OCI-LY3 (cell line): ENCODE data around the gene CHN1.

Source experiments
- H2AFZ ChIP-seq: fragments of 200-600, 300-600 bp; shearing (Covaris generic); 2 replicates; pipeline ENCODE4 v1.6.0; 2014; ENCODE audit warnings: antibody characterized with exemption, low read depth, low read length
- H3K27ac ChIP-seq: fragments of 200-600, 300-600 bp; sonication (generic); 2 replicates; pipeline ENCODE4 v1.5.1; 2014; ENCODE audit warnings: mild to moderate bottlenecking, low read length, moderate library complexity, mixed read lengths
- H3K27me3 ChIP-seq: fragments of 200-600, 300-600 bp; sonication (generic); 2 replicates; pipeline ENCODE4 v1.6.1; 2014; ENCODE audit warnings: low read depth, low read length, mixed read lengths
- H3K36me3 ChIP-seq: fragments of 200-600, 300-600 bp; sonication (generic); replicated peaks from 2 replicates; pipeline ENCODE3; 2014; ENCODE audit warnings: low read depth, low read length, mixed read lengths
- H3K4me1 ChIP-seq: fragments of 300-600, 200-600 bp; sonication (generic); 2 replicates; pipeline ENCODE4 v1.6.1; 2014; ENCODE audit warnings: low read length, mixed read lengths
- H3K4me2 ChIP-seq: fragments of 200-600, 300-600 bp; sonication (generic); 2 replicates; pipeline ENCODE4 v1.6.1; 2014; ENCODE audit warnings: low read length, mixed read lengths
- H3K4me3 ChIP-seq: fragments of 300-600, 200-600 bp; sonication (generic); 2 replicates; pipeline ENCODE4 v1.5.1; 2014; ENCODE audit warnings: antibody characterized with exemption, mild to moderate bottlenecking, low read length, moderate library complexity
- H3K79me2 ChIP-seq: fragments of 300-600, 200-600 bp; shearing (Covaris generic); 2 replicates; pipeline ENCODE4 v1.6.1; 2014; ENCODE audit warnings: mild to moderate bottlenecking, low read length, mixed read lengths
- H3K9ac ChIP-seq: fragments of 300-600, 200-600 bp; shearing (Covaris generic); 2 replicates; pipeline ENCODE4 v1.6.0; 2014; ENCODE audit warnings: mild to moderate bottlenecking, low read length, moderate library complexity
- H3K9me3 ChIP-seq: fragments of 200-600, 300-600 bp; shearing (Covaris generic); 2 replicates; pipeline ENCODE4 v1.6.1; 2014; ENCODE audit warnings: low read length, mixed read lengths; ENCODE audit not compliant: insufficient read depth
- H4K20me1 ChIP-seq: fragments of 200-600, 300-600 bp; sonication (generic); 2 replicates; pipeline ENCODE4 v1.6.1; 2016; ENCODE audit warnings: low read length, mixed read lengths; ENCODE audit not compliant: insufficient read depth
- CTCF ChIP-seq: fragments of 200-600, 300-600 bp; sonication (generic); IDR thresholded peaks from 2 replicates; pipeline ENCODE4 v1.5.1; 2014; ENCODE audit warnings: antibody characterized with exemption, low read length, low read depth
- EZH2phosphoT487 ChIP-seq: fragments of 200-600 bp; shearing (Covaris generic); IDR thresholded peaks from 2 replicates; pipeline ENCODE4 v1.6.1; 2018; ENCODE audit warnings: antibody characterized with exemption, mixed run types, low read depth

The CHN1 gene

GRCh38 chr2:175003875-175004729 lies 1.1 kb downstream of the CHN1 start:
- H3K27me3 ChIP-seq = peaks cover 51% of the 10 kb centered on the region
- peaks cover 8% of the 10 kb centered on the region for H3K4me1 ChIP-seq
- peak overlapping the region; percentile 80 for H3K4me2 ChIP-seq
- H2AFZ ChIP-seq = no peak overlapping the region
- H3K27ac ChIP-seq = no peak overlapping the region
- peak overlapping the region; percentile 94 for H3K4me3 ChIP-seq
- no peaks in the 10 kb centered on the region for H3K79me2 ChIP-seq
- no peaks in the 10 kb centered on the region for H3K36me3 ChIP-seq
- no peaks in the 10 kb centered on the region for H3K9me3 ChIP-seq
- no peaks in the 10 kb centered on the region for H4K20me1 ChIP-seq
- TF ChIP-seq CTCF = no peak
- no peak overlapping the region for H3K9ac ChIP-seq

GRCh38 chr2:175002547-175003274 lies 2.5 kb downstream of the CHN1 start:
- Histone ChIP-seq H3K27ac (no peak overlapping the region), H3K27me3 (peaks cover 41% of the 10 kb centered on the region), H4K20me1 (no peaks in the 10 kb centered on the region), H3K9me3 (no peaks in the 10 kb centered on the region), H3K9ac (no peak overlapping the region), H3K4me1 (peaks cover 8% of the 10 kb centered on the region), H3K4me2 (no peak overlapping the region), H3K4me3 (no peak overlapping the region), H3K36me3 (no peaks in the 10 kb centered on the region), H2AFZ (no peak overlapping the region), H3K79me2 (no peaks in the 10 kb centered on the region)
- no peak for TF ChIP-seq EZH2phosphoT487
- no peak for TF ChIP-seq CTCF

GRCh38 chr2:175001566-175001965 lies 3.6 kb downstream of the CHN1 start:
- no peak overlapping the region for H3K27ac ChIP-seq
- no peak overlapping the region for H3K4me3 ChIP-seq
- TF ChIP-seq EZH2phosphoT487 = no peak
- no peak for TF ChIP-seq CTCF
- no peaks in the 10 kb centered on the region for H3K36me3 ChIP-seq
- no peak overlapping the region for H3K9ac ChIP-seq
- H3K4me1 ChIP-seq = peaks cover 8% of the 10 kb centered on the region
- H3K9me3 ChIP-seq = no peaks in the 10 kb centered on the region
- H3K79me2 ChIP-seq = no peaks in the 10 kb centered on the region
- H4K20me1 ChIP-seq = no peaks in the 10 kb centered on the region
- H3K4me2 ChIP-seq = no peak overlapping the region
- no peak overlapping the region for H2AFZ ChIP-seq
- peaks cover 30% of the 10 kb centered on the region for H3K27me3 ChIP-seq

GRCh38 chr2:174997110-174997509 lies 8.1 kb downstream of the CHN1 start:
- Histone ChIP-seq H3K27ac (no peak overlapping the region), H2AFZ (no peak overlapping the region), H3K4me2 (no peak overlapping the region), H3K79me2 (no peaks in the 10 kb centered on the region), H4K20me1 (no peaks in the 10 kb centered on the region), H3K4me1 (no peaks in the 10 kb centered on the region), H3K9me3 (no peaks in the 10 kb centered on the region), H3K9ac (no peak overlapping the region), H3K36me3 (no peaks in the 10 kb centered on the region), H3K27me3 (no peaks in the 10 kb centered on the region), H3K4me3 (no peak overlapping the region)
- TF ChIP-seq EZH2phosphoT487 = no peak
- TF ChIP-seq CTCF = no peak
